GM19043 (cell line): ENCODE data around the gene A2M.

Experiments
- ATAC-seq: cut with Tn5 transposase; IDR thresholded peaks from one replicate; pipeline ENCODE4 v1.9.1; 2021; ENCODE audit warnings: low read depth; ENCODE audit not compliant: unreplicated experiment

Gene A2M

DNA sequence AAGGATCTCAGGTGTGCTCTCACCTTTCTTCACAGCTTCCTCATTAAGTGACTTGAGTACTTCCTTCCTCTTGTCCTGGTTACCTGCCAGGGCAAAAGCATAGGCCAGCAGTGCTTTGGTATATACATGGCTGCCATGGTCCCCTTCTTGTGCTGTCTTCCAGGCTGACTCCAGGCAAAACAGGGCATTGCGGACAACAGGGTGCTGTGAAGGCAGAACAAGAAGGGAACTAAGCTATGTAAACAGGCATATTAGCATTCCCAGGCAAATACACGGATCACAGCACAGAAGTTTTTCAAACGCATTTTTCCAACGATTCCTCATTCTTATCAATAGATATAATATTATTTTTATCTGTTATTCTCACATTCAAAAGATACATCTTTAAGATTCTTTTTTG is 39.0 kb downstream of the A2M start:
- no peak for ATAC-seq

DNA sequence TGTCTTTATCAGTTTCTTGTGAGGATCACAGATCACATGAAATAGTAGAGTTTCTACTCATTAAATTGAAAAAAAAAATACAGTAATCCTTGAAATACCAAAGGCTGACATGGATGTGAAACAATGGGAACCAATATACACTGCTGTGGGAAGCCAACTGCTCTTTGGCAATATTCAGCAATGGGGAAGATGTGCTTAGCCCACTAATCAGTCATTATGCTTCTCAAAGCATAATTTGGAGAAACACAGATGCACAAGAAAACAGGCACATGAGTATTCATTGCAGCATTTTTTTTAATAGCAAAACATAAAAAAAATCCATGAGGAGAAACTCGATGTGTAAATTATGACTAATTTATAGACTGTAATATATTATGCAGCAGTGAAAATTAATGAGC is 40.6 kb downstream of the A2M start:
- no peak for ATAC-seq

DNA sequence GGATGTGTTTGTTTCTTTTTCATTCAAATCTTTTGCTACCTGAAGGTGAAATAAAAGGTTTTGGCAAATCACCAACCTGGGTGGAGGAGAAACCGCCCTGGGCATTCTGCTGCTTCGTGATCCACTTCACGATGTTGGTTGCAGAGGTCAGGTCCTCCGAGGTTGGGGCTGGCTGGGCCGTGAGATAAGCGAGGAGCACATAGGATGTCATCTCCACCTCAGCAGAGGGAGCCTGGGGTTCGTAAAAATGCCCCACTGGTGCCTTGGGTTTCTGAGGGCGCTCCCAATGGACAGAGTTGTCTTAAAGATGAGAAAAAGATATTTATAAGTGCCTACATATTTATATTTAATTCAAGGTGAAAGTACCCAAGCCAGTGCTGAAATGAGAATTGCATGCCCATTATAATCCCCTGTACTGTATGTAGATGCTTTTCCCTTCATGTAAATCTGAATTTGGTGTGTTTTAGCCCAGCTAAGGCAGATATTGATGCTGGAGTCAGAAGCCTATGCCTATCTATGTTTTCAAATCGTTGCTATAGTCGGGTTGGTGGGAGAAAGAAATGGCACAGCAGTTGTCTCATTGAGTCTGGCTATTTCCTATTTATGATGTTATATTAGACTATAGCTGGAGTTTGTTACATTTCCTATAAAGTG is 41.1 kb downstream of the A2M start:
- no peak for ATAC-seq

GRCh38 chr12:9073076-9073475 is 42.6 kb downstream of the A2M start:
- no peak for ATAC-seq

- ATAC-seq = no peak
Observed at GRCh38 chr12:9072481-9073038, 43.2 kb downstream of the A2M start.

GRCh38 chr12:9071969-9072368 is 43.8 kb downstream of the A2M start:
- no peak for ATAC-seq

GRCh38 chr12:9071518-9071917 is 44.2 kb downstream of the A2M start:
- ATAC-seq = no peak

- ATAC-seq = no peak
Observed at GRCh38 chr12:9070351-9070750, 45.4 kb downstream of the A2M start.

- no peak for ATAC-seq
Observed at GRCh38 chr12:9068600-9068999, 47.1 kb downstream of the A2M start.

GRCh38 chr12:9068086-9068485 is 47.6 kb downstream of the A2M start:
- no peak for ATAC-seq

- no peak for ATAC-seq
Observed at GRCh38 chr12:9066755-9067423, 48.8 kb downstream of the A2M start.

DNA sequence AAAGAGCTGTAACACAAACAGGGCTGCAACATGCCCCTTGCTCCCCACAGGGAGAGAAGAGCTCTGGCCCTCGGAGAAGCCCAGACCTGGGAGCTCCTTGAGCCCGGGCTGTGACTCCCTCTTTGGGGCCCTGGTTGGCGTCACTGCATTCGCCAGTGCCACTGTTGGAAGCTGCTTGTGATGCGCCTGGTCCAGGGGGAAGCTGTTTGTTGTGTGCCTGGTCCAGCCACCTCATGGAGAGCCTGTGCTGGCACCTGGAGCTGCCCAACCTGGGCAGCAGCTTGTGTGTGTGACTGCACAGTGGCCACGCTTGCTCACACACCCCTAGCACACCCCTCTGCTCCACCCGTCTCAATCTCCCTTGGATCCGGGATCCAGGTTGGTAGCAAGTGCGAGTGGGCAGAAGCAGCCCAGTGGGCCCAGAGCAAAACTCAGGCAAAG is 49.5 kb downstream of the A2M start:
- ATAC-seq = no peak

- ATAC-seq = no peak
Observed at GRCh38 chr12:9065607-9065856, 50.2 kb downstream of the A2M start.

- no peak for ATAC-seq
Observed at GRCh38 chr12:9064815-9065606, 50.7 kb downstream of the A2M start.

- no peak for ATAC-seq
Observed at GRCh38 chr12:9064201-9064814, 51.4 kb downstream of the A2M start.

- ATAC-seq = no peak
Observed at GRCh38 chr12:9052610-9053009, 63.1 kb downstream of the A2M start.

GRCh38 chr12:9051158-9051550 is 64.6 kb downstream of the A2M start:
- no peak for ATAC-seq

- ATAC-seq = no peak
Observed at GRCh38 chr12:9050521-9051157, 65.1 kb downstream of the A2M start.

- ATAC-seq = no peak
Observed at GRCh38 chr12:9049520-9050133, 66.1 kb downstream of the A2M start.

DNA sequence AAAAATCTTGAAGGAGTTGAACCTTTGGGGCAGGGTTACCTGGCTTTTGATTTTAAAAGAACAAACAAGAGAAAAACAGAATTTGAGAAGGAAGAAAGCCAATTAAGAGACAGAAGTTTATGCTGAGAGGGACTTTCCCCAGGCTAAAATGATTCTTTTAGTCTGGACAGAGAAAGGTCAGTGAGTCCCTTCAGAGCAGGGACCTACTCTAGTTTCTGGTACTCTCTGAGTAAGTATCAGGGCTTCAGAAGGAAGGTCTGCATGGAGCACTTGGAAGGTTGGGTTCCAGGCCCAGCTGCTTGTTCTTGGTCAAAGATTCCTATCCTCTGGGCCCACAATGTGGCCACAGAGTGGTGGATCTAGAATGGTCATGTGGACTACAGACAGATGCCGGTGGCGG is 66.8 kb downstream of the A2M start:
- ATAC-seq = no peak
